K562 (cell line): ENCODE data around the gene PRSS38. TPM values are rescaled to one million over a fixed set of nuclear protein-coding genes. Genes with fewer than 3 reads are reported as not detected.

Experiments used
- ETV6 ChIP-seq, 3 experiments: fragments of 150-350 bp in 1 of 3; sonication (generic) in 1 of 3; formaldehyde crosslinking in 1 of 3; IDR thresholded peaks; 2 replicates each; pipeline versions ENCODE4 v1.6.1 to v1.8.0; 2014 to 2022; ENCODE audit warnings: borderline replicate concordance in 2 of 3, low read depth in 2 of 3, antibody characterized with exemption in 1 of 3, low read length in 1 of 3, mild to moderate bottlenecking in 1 of 3, missing genetic modification reagents in 1 of 3
- KDM2B ChIP-seq: fragments of 250-450 bp; sonication (Bioruptor Pico); IDR thresholded peaks from 2 replicates; pipeline ENCODE4 v1.8.0; 2021; ENCODE audit warnings: mild to moderate bottlenecking, moderate library complexity
- LCOR ChIP-seq: sonication (generic); formaldehyde crosslinking; IDR thresholded peaks from 2 replicates; pipeline ENCODE4 v1.8.0; 2022; ENCODE audit warnings: mild to moderate bottlenecking, missing genetic modification reagents
- MGA ChIP-seq: fragments of 450-650 bp; IDR thresholded peaks from 2 replicates; pipeline ENCODE4 v1.6.1; 2016; ENCODE audit warnings: mild to moderate bottlenecking, moderate library complexity
- MYC ChIP-seq, 2 experiments: fragments of 250-450 bp in 1 of 2; sonication (Bioruptor Pico) in 1 of 2; IDR thresholded peaks; 2 replicates each; pipeline versions ENCODE4 v1.5.1 to v1.6.1; 2012 to 2021; ENCODE audit warnings: low read depth in 2 of 2, borderline replicate concordance in 1 of 2, improper control_type of control experiment in 1 of 2, low read length in 1 of 2, mild to moderate bottlenecking in 1 of 2, moderate library complexity in 1 of 2
- NELFE ChIP-seq: IDR thresholded peaks from 2 replicates; pipeline ENCODE4 v1.6.1; 2011; ENCODE audit warnings: mild to moderate bottlenecking; ENCODE audit not compliant: insufficient read depth, insufficient read length
- NFIX ChIP-seq: fragments of 250-450 bp; sonication (Bioruptor Pico); IDR thresholded peaks from 2 replicates; pipeline ENCODE4 v1.4.0; 2020; ENCODE audit warnings: low read depth, mild to moderate bottlenecking, moderate library complexity
- PHF20 ChIP-seq: fragments of 450-650 bp; IDR thresholded peaks from 2 replicates; pipeline ENCODE4 v1.6.1; 2018; ENCODE audit not compliant: partially characterized antibody
- PRPF4 ChIP-seq: fragments of 200-400 bp; formaldehyde crosslinking; IDR thresholded peaks from one replicate; pipeline ENCODE4 v1.6.1; 2017; ENCODE audit warnings: low read length, low read depth, mild to moderate bottlenecking; ENCODE audit not compliant: insufficient read depth, poor library complexity, severe bottlenecking
- SMARCC2 ChIP-seq: fragments of 450-650 bp; IDR thresholded peaks from 2 replicates; pipeline ENCODE4 v1.6.1; 2017; ENCODE audit warnings: antibody characterized with exemption, moderate library complexity, mild to moderate bottlenecking, low read depth
- TAL1 ChIP-seq: fragments of 450-650 bp; IDR thresholded peaks from 2 replicates; pipeline ENCODE4 v1.6.1; 2016; ENCODE audit warnings: mild to moderate bottlenecking
- TCF3 ChIP-seq: sonication (generic); formaldehyde crosslinking; IDR thresholded peaks from 2 replicates; pipeline ENCODE4 v1.4.0; 2020; ENCODE audit warnings: mild to moderate bottlenecking, missing genetic modification reagents
- TFAM ChIP-seq: fragments of 250-450 bp; sonication (Bioruptor Pico); conservative IDR thresholded peaks from 2 replicates; pipeline ENCODE4 v1.5.0; 2021; ENCODE audit warnings: mild to moderate bottlenecking, moderate library complexity
- polyA plus RNA-seq, 8 experiments: library from polyadenylated mRNA; depleted of rRNA in 4 of 8; stranded (reverse) in 5 of 8; unstranded in 3 of 8; fragments of >200 nt; fragmentation: Nextera tagmentation in 2 of 8; fragmentation: Illumina TruSeq in 1 of 8; extraction: Ambion mirVana in 2 of 8; extraction: Trizol in 1 of 8; gene quantifications; 2 replicates each; pipeline versions ENCODE4 v1.2.1 to v1.2.3, GENCODE V29; 2011 to 2014; ENCODE audit warnings: inconsistent platforms in 1 of 8, missing spikeins in 1 of 8
- total RNA-seq, 7 experiments: library from RNA; depleted of rRNA in 6 of 7; stranded (reverse); fragments of >200 nt in 6 of 7; fragmentation: Illumina TruSeq in 2 of 7; extraction: Trizol in 2 of 7; gene quantifications; 2 replicates each; pipeline versions ENCODE4 v1.2.1 to v1.2.3, GENCODE V29; 2011 to 2021; ENCODE audit warnings: low replicate concordance in 1 of 7
- TF ChIP-seq, protein P1 (sequence below): sonication (generic); formaldehyde crosslinking; IDR thresholded peaks from 2 replicates; pipeline ENCODE4 v1.8.1; 2023; ENCODE audit warnings: mild to moderate bottlenecking, missing genetic modification reagents

The PRSS38 gene
- total and polyA plus RNA-seq, 9 of the 15 experiments (the other 6 are each of a cell fraction or from before 2014, with no cell fraction given), result 0.09 to 0.14 TPM; not detected in 7

DNA sequence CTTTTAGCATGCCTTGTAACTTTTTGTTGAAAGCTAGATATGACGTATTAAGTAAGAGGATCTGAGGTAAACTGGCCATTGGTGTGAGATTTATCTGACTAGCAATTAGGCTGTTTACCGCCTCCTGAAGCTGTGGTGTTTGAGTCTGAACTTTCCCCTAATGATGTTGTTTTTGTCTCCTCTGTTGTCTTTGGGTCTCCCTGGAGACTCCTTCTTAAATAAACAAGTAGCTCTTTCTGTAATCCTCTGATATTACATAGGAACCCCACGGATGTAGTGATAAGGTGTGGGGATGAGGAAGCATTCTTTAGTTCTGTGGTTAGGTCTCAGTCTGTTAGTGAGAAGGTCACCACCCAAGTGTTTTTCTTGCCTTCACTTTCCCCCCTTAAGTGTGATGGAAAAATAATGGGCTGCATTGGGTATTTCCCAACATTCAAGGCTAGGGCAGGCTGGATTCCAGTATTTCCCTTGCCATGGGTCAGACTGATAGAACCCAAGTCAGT is 33.0 kb downstream of the PRSS38 start (continued):
- TF ChIP-seq MGA (no peak), ETV6 (IDR thresholded peaks at IDR 0.05; ENCODE audit: borderline replicate concordance in 1 of 2, low read depth in 2 of 2, low read length in 1 of 2) (no peak), ETV6 (CRISPR knock-in tag; IDR thresholded peaks at IDR 0.05; ENCODE audit: borderline replicate concordance) (no peak), NELFE (no peak), TFAM (no peak), TAL1 (peak; percentile 89), SMARCC2 (peak; percentile 57; the same call in 1 of the 2 replicates), NFIX (no peak), TCF3 (CRISPR knock-in tag) (peak; percentile 85), PRPF4 (no peak), PHF20 (no peak), LCOR (CRISPR knock-in tag) (peak; percentile 63; the same call in 1 of the 2 replicates), KDM2B (no peak), MYC (IDR thresholded peaks at IDR 0.05; ENCODE audit: low read depth, low read length) (no peak), MYC (CRISPR knock-in tag; IDR thresholded peaks at IDR 0.05; ENCODE audit: borderline replicate concordance, low read depth) (no peak)
- TF ChIP-seq, protein P1, sequence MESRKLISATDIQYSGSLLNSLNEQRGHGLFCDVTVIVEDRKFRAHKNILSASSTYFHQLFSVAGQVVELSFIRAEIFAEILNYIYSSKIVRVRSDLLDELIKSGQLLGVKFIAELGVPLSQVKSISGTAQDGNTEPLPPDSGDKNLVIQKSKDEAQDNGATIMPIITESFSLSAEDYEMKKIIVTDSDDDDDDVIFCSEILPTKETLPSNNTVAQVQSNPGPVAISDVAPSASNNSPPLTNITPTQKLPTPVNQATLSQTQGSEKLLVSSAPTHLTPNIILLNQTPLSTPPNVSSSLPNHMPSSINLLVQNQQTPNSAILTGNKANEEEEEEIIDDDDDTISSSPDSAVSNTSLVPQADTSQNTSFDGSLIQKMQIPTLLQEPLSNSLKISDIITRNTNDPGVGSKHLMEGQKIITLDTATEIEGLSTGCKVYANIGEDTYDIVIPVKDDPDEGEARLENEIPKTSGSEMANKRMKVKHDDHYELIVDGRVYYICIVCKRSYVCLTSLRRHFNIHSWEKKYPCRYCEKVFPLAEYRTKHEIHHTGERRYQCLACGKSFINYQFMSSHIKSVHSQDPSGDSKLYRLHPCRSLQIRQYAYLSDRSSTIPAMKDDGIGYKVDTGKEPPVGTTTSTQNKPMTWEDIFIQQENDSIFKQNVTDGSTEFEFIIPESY (CRISPR knock-in tag), result no peak
